Keratinocyte (primary cell): ENCODE data around the gene WFS1.

Experiments
- EZH2 ChIP-seq: IDR thresholded peaks from one replicate; pipeline ENCODE4 v1.6.1; 2012; ENCODE audit warnings: inconsistent platforms, mild to moderate bottlenecking, low read length, moderate library complexity
- TF ChIP-seq, protein P1 (sequence below), 3 experiments: IDR thresholded peaks in 1 of 3; conservative IDR thresholded peaks in 1 of 3; optimal IDR thresholded peaks in 1 of 3; 2 replicates in 2 of 3; 3 replicates in 1 of 3; pipeline versions ENCODE3 to v1.5.1; 2011; ENCODE audit warnings: low read length in 3 of 3, mild to moderate bottlenecking in 3 of 3, moderate library complexity in 2 of 3, control low read depth in 1 of 3, inconsistent platforms in 1 of 3; ENCODE audit not compliant: insufficient read depth in 2 of 3; ENCODE audit errors: extremely low read depth in 1 of 3

DNA sequence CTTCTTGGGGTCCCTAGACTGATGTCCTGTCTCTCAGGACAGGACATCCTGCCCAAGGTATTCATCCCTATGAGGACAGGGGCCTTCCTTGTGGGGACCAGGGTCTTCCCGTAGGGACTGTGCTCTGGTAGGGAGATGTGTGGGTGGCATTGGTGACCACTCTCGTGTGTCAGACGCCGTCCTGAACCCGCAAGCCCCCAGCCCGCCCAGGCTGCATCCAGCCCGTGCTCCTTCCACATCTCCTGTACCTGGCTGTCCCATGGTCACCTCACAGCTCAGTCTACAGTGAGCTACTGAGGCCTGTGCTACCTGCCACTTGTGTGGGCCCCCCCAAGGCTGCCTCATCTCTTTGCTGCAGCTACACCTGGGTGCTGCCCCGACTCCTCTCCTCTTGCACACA, 24.0 kb downstream of the WFS1 start:
- TF ChIP-seq, protein P1, sequence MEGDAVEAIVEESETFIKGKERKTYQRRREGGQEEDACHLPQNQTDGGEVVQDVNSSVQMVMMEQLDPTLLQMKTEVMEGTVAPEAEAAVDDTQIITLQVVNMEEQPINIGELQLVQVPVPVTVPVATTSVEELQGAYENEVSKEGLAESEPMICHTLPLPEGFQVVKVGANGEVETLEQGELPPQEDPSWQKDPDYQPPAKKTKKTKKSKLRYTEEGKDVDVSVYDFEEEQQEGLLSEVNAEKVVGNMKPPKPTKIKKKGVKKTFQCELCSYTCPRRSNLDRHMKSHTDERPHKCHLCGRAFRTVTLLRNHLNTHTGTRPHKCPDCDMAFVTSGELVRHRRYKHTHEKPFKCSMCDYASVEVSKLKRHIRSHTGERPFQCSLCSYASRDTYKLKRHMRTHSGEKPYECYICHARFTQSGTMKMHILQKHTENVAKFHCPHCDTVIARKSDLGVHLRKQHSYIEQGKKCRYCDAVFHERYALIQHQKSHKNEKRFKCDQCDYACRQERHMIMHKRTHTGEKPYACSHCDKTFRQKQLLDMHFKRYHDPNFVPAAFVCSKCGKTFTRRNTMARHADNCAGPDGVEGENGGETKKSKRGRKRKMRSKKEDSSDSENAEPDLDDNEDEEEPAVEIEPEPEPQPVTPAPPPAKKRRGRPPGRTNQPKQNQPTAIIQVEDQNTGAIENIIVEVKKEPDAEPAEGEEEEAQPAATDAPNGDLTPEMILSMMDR (optimal IDR thresholded peaks at IDR 0.05 in 1 of 3, IDR thresholded peaks at IDR 0.05 in 1 of 3, conservative IDR thresholded peaks at IDR 0.05 in 1 of 3; ENCODE audit: extremely low read depth in 1 of 3, insufficient read depth in 2 of 3, low read length in 3 of 3): no peak
- no peak for TF ChIP-seq EZH2
